GM19468 (cell line): ENCODE measurements around the gene COL20A1.
"Not testable (repeated sequence)": the region's sequence is repeated elsewhere in the genome, so short reads cannot be mapped to it uniquely, and the experiment has no call there.

Source experiments
- ATAC-seq: cut with Tn5 transposase; IDR thresholded peaks from one replicate; pipeline ENCODE4 v1.9.1; 2021; ENCODE audit warnings: mild to moderate bottlenecking, moderate library complexity, moderate number of reproducible peaks; ENCODE audit not compliant: unreplicated experiment; ENCODE audit errors: extremely low read depth

The COL20A1 gene

DNA sequence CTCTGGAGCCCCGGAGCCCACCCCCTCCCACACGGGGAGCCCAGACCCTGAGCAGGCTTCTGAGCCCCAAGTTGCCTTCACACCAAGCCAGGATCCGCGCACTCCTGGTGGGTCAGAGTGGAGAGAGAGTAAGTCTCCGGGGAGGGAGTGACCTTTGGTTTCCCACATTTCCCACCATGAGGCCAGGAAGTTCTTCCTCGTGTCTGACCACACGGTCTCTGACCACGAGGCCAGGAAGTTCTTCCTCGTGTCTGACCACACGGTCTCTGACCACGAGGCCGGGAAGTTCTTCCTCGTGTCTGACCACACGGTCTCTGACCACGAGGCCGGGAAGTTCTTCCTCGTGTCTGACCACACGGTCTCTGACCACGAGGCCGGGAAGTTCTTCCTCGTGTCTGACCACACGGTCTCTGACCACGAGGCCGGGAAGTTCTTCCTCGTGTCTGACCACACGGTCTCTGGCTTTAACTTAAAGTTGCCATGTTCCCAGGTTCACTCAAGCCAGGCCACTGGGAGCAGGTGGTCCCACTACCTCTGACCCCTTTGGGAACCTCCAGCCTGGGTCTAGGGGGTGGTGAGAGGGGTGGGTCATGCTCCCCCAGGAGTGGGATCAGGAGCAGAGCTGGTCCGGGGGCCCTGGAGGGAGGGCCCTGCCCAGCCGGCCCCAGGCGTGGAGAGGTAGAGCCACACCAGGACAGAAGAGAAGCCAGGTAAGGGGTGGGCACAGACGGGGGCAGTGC is 13.1 kb downstream of the COL20A1 start:
- ATAC-seq = not testable (repeated sequence)

- no peak for ATAC-seq
Observed at GRCh38 chr20:63306673-63307537, 13.9 kb downstream of the COL20A1 start.

- no peak for ATAC-seq
Observed at GRCh38 chr20:63307538-63308217, 14.7 kb downstream of the COL20A1 start.

DNA sequence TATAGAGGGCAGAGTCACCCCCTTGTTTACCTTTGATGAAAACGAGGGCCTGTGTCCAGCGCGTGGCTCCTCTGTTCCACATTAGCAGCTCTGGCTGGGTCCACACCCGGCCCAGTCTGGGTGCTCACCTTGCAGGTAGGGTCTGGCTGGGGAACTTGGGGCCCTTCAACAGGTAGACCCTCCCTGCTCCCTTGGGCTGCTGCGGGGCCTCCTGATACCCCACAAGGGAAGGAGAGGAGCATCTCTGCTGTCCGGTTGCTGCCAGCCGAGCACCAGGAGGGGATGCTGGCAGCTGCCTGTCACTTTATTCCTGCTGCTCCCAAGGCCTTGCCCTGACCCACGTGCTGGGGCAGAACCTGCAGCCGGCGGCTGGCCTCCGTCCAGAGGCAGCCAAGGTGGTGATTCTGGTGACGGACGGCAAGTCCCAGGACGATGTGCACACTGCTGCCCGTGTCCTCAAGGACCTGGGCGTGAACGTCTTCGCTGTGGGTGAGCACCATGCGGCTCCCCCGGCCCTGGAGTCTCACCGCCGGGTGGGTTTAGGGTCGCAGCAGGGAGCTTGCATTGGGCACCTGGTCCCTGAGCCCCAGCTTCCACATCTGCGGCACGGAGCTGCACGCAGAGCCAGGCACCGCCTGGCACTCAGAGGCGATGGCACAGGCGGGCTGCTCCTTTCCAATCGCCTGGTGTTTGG is 15.4 kb downstream of the COL20A1 start:
- no peak for ATAC-seq

- no peak for ATAC-seq
Observed at GRCh38 chr20:63309261-63310071, 16.5 kb downstream of the COL20A1 start.

DNA sequence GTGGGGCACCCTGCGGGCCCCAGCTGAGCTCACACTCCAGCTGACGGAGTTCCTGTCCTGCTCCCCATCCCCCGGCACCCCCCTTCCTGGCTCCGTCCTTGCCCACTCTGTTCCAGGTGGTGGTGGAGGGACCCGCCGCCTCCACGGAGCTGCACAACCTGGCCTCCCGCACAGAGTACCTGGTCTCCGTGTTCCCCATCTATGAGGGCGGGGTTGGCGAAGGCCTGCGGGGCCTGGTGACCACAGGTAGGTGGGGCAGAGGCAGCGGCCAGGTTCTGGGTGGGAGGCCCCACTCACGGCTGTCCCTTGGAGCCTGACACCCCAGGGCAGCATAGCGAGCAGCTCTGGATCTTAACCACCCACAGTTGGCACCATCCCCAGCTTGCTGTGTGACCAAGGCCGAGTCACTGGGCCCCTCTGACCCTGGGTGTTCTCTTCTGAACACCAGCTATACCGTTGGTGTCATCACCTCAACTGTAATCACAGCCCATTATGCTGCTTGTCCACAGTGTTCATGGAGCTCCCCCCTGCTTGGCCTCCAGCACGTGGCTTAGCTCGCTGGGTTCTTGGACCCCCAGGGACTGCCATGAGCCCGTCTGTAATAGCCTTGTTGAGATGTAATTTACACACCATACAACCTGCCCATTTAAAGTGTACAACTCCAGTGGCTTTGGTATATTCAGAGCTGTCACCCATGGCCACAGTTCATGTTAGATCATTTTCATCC is 17.4 kb downstream of the COL20A1 start:
- no peak for ATAC-seq

DNA sequence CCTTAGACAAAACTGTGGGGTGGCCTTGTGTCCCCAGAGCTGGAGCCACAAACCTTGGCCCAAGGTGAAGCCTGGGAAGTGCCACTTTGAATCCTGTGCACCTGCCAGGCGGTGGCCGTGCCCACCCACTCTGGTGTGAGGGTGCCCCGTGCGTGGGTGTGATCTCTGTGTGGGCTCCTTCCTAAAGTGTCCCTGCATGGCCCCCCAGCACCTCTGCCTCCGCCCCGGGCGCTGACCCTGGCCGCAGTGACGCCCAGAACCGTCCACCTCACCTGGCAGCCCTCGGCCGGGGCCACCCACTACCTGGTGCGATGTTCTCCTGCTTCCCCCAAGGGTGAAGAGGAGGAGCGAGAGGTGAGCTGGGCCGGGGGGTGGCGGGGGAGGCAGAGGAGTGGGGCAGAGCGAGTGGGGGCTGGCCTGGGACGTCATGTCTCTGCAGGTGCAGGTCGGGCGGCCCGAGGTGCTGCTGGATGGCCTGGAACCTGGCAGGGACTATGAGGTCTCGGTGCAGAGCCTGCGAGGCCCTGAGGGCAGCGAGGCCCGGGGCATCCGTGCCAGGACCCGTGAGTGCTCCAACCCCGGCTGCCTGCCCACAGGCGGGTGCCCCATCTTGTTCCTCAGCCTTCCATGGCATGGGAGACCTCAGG is 18.3 kb downstream of the COL20A1 start:
- ATAC-seq = no peak

GRCh38 chr20:63311833-63312243 is 18.9 kb downstream of the COL20A1 start:
- ATAC-seq = no peak

GRCh38 chr20:63312273-63312672 is 19.3 kb downstream of the COL20A1 start:
- no peak for ATAC-seq

- no peak for ATAC-seq
Observed at GRCh38 chr20:63312690-63313348, 19.8 kb downstream of the COL20A1 start.

DNA sequence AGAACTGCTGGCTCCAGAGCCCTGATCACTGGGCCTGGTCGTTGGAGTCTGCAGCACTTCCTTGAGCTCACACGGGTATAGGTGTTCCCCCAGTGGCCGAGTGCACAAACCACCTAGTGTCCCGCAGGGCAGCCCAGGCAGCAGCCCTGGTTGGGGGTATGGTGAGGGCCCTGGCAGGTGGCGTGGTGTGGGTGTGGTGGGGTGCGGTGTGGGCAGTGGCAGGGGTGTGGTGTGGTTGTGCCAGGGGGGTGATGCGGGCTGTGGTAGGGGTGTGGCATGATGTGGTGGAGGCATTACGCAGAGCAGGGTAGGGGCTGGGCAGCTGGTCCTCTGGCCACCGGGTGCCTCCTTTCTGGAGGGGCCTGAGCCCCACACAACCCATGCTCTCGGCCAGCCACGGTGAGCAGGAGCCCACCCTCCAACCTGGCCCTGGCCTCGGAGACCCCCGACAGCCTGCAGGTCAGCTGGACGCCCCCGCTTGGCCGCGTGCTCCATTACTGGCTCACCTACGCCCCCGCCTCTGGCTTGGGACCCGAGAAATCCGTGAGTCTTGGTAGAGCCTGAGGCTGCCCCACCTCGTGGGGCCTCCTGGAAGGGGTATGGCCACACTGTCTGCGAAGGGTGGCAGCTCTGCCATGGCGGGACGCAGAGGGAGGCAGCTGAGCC is 20.5 kb downstream of the COL20A1 start:
- no peak for ATAC-seq

DNA sequence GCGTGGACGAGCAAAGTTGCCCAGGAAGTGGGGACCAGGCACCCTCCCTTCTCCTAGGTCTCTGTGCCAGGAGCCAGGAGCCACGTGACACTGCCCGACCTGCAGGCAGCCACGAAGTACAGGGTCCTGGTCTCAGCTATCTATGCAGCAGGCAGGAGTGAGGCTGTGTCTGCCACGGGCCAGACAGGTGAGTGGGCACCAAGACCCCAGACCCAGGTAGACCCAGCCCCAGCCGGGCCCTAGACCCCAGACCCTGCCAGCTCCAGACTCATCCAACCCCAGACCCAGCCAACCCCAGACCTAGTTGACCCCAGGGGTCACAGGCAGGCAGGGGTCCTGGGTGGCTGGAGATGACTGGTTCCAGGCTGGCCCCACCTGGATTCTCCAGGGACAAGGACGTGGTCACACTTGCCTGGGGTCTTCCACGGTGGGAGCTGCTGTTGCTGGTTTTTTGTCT is 21.1 kb downstream of the COL20A1 start:
- ATAC-seq = no peak

DNA sequence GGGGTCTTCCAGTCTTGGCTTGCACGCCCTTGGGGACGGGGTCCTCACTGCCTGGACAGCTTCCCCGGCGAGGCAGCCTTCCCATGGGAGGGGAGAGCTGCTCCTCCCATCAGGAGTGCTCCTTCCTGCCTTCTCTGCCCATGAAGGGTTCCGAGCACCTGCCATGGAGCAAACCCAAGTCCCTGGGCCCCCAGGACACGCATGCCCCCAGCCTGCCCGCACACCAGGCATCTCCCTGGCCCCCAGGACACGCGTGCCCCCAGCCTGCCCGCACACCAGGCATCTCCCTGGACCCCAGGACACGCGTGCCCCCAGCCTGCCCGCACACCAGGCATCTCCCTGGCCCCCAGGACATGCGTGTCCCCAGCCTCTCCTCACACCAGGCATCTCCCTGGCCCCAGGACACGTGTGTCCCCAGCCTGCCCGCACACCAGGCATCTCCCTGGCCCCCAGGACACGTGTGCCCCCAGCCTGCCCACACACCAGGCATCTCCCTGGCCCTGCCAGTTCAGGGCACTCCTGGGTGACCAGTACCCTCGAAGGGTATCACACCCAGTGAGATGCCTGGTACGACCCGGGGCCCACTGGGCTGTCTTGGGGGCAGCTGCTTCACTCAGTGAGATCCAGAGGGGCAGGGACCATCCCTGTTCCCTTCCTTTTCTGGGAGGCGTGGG is 21.7 kb downstream of the COL20A1 start:
- no peak for ATAC-seq

- ATAC-seq = no peak
Observed at GRCh38 chr20:63315240-63315689, 22.3 kb downstream of the COL20A1 start.

- ATAC-seq = no peak
Observed at GRCh38 chr20:63315731-63316491, 22.9 kb downstream of the COL20A1 start.

DNA sequence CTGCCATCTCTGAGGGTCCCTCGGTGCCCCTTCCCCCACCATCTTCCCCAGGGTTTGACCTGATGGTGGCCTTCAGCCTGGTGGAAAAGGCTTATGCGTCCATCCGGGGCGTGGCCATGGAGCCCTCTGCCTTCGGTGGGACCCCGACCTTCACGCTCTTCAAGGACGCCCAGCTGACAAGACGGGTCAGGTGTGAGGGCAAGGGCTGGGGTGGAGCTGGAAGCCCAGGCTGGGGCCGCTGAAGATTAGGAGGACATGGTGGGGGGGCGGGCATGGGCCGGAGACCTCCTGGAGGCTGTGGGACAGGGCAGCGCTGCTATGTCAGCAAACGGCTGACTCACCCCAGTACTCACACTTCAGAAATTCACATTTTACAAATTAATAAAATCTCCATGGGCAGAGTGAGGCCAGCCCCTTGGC is 23.5 kb downstream of the COL20A1 start:
- no peak for ATAC-seq
